ENCODE measurements around the gene HCN1.

DNA sequence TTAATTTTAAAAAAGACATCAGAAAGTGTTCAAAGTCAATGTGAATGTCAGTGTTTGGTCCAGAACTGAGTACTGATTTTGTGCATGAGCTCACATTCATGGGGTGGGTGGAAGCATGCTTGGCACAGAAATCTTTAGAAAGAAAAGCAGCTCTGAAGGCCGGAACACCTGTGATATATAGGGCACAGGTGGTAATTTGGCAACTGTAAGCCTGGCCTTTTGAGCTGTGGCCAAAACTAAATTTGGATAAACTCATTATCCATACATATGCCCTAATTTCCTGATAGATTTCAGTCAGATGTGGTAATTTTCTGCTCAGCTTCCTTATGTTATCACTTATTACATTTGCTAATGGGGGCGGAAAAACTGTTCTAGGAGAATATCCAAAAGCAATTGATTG lies 211.4 kb downstream of the HCN1 start:
- TF ChIP-seq, protein P1, sequence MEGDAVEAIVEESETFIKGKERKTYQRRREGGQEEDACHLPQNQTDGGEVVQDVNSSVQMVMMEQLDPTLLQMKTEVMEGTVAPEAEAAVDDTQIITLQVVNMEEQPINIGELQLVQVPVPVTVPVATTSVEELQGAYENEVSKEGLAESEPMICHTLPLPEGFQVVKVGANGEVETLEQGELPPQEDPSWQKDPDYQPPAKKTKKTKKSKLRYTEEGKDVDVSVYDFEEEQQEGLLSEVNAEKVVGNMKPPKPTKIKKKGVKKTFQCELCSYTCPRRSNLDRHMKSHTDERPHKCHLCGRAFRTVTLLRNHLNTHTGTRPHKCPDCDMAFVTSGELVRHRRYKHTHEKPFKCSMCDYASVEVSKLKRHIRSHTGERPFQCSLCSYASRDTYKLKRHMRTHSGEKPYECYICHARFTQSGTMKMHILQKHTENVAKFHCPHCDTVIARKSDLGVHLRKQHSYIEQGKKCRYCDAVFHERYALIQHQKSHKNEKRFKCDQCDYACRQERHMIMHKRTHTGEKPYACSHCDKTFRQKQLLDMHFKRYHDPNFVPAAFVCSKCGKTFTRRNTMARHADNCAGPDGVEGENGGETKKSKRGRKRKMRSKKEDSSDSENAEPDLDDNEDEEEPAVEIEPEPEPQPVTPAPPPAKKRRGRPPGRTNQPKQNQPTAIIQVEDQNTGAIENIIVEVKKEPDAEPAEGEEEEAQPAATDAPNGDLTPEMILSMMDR (IDR thresholded peaks at IDR 0.05): no peak
- no peak for TF ChIP-seq POLR2A (IDR thresholded peaks at IDR 0.05)
